HG03175 (cell line): ENCODE measurements around the gene AASDHPPT.
"Not testable (repeated sequence)": the region's sequence is repeated elsewhere in the genome, so short reads cannot be mapped to it uniquely, and the experiment has no call there.

ENCODE experiments used
- ATAC-seq: cut with Tn5 transposase; IDR thresholded peaks from one replicate; pipeline ENCODE4 v1.9.1; 2021; ENCODE audit warnings: mild to moderate bottlenecking, moderate library complexity; ENCODE audit not compliant: unreplicated experiment

The AASDHPPT gene

GRCh38 chr11:106077609-106078455, at the start of gene AASDHPPT:
Gene AASDHPPT, plus strand, starts transcription at chr11:106077662. Its CDS starts 49 bp downstream, at chr11:106077711.
- peak; percentile 26 for ATAC-seq

GRCh38 chr11:106030609-106031008, 46.9 kb upstream of the AASDHPPT start:
- ATAC-seq, result no peak

- no peak for ATAC-seq
These were observed 46.2 kb upstream of the AASDHPPT start for GRCh38 chr11:106031202-106031810.

GRCh38 chr11:106031936-106032335, 45.5 kb upstream of the AASDHPPT start:
- no peak for ATAC-seq

- no peak for ATAC-seq
These were observed 44.6 kb upstream of the AASDHPPT start for GRCh38 chr11:106032861-106033260.

GRCh38 chr11:106043540-106043939, 33.9 kb upstream of the AASDHPPT start:
- no peak for ATAC-seq

GRCh38 chr11:106047631-106048030, 29.8 kb upstream of the AASDHPPT start:
- no peak for ATAC-seq

GRCh38 chr11:106049727-106050476, 27.6 kb upstream of the AASDHPPT start:
- no peak for ATAC-seq

- no peak for ATAC-seq
These were observed 26.4 kb upstream of the AASDHPPT start for GRCh38 chr11:106051103-106051502.

- not testable (repeated sequence) for ATAC-seq
These were observed 19.1 kb upstream of the AASDHPPT start for GRCh38 chr11:106058377-106058776.

- ATAC-seq, result no peak
These were observed 17.8 kb upstream of the AASDHPPT start for GRCh38 chr11:106059617-106060016.

- ATAC-seq, result no peak
These were observed 16.1 kb upstream of the AASDHPPT start for GRCh38 chr11:106061249-106061784.

- ATAC-seq, result peak; percentile 54
These were observed 15.2 kb upstream of the AASDHPPT start for GRCh38 chr11:106061954-106062949.

- ATAC-seq, result peak; percentile 63
These were observed 14.5 kb upstream of the AASDHPPT start for GRCh38 chr11:106063009-106063408.

GRCh38 chr11:106070606-106071005, 6.9 kb upstream of the AASDHPPT start:
- no peak for ATAC-seq

GRCh38 chr11:106072804-106073203, 4.7 kb upstream of the AASDHPPT start:
- ATAC-seq, result no peak

GRCh38 chr11:106076171-106076918, 1.1 kb upstream of the AASDHPPT start:
- ATAC-seq, result no peak

GRCh38 chr11:106076919-106077608, 398 bp upstream of the AASDHPPT start, which contains the start of gene KBTBD3:
Gene KBTBD3, minus strand, starts transcription at chr11:106077347. Its CDS starts 18,250 bp downstream, at chr11:106059097.
- ATAC-seq, result peak; percentile 95

GRCh38 chr11:106082096-106082495, 4.6 kb downstream of the AASDHPPT start:
- no peak for ATAC-seq
